HG02970 (cell line): ENCODE data around the gene STX1A.
"Not testable (repeated sequence)": the region's sequence is repeated elsewhere in the genome, so short reads cannot be mapped to it uniquely, and the experiment has no call there.

Experiments
- ATAC-seq: cut with Tn5 transposase; IDR thresholded peaks from one replicate; pipeline ENCODE4 v1.9.1; 2021; ENCODE audit warnings: mild to moderate bottlenecking, moderate library complexity, moderate number of reproducible peaks; ENCODE audit not compliant: unreplicated experiment, low FRiP score

Gene STX1A

DNA sequence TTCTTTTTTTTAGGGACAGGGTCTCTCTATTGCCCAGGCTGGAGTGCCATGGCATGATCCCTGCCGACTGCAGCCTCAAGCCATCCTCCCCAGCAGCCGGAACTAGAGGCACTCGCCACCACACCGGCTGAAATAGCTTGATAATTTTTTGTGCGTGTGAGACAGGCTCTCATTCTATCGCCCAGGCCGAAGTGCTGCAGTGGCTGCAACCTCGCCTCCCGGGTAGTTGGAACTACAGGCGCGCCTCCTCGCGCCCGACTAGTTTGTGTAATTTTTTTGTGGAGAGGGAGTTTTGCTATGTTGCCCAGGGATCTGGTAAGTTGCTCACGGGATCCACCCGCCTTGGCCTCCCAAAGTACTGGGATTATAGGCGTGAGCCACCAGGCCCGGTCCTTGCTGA, 34.2 kb downstream of the STX1A start:
- ATAC-seq = no peak

- no peak for ATAC-seq
These were observed 35.4 kb downstream of the STX1A start for GRCh38 chr7:73683788-73684693.

DNA sequence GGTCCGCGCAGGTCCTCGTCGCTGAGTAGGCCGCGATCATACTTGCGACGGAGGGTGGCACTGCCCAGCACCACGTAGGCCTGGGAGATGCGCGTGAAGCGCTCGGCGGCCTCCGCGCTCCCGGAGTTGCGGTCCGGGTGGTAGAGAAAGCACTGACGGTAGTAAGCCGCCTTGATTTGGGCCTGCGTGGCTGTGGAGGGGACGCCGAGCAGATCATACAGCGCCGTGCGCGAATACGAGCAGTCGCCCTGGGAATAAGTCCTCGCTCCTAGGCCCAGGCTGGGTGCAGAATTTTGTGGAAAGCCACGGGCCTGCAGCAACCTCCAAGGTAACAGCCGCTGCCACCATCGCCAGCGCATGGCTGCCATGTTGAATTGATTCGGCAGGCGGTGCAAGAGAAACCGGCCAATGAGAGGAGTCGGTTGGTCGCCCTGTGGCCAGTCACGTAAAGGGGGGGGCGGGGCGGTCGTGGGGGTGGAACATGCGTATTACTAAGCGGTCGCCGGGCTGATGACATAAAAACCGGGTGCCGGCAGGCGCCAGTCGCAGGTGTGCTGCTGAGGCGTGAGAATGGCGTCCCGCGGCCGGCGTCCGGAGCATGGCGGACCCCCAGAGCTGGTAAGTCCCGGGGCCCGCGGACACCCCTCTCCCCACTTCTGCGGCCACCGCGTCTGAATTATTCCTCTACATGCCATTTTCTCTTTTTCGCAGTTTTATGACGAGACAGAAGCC, 36.2 kb downstream of the STX1A start, which contains the start of the genes BUD23 and DNAJC30:
BUD23 (plus strand) TSS at position 542 of the 732 bp plus-strand sequence; CDS start at position 571, 29 bp downstream.
DNAJC30 (minus strand) TSS at position 398 of the 732 bp plus-strand sequence; CDS start at position 368, 30 bp downstream.
- peak; percentile 91 for ATAC-seq

DNA sequence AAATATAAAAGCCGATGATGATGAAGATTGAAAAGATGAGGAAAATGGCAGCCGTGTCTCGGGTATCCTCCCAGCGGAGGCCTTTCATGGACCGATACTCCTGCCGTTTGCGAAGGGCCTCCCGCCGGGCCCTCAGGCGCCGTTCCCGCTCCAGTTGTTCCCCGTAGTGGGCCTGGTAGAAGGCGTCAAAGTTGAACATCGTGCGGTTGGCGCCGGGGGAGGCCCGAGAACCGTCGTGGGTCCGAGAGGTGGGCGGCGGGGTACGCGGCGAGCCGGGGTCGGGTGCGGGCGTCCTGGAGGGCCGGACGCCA, 36.8 kb downstream of the STX1A start:
- no peak for ATAC-seq

DNA sequence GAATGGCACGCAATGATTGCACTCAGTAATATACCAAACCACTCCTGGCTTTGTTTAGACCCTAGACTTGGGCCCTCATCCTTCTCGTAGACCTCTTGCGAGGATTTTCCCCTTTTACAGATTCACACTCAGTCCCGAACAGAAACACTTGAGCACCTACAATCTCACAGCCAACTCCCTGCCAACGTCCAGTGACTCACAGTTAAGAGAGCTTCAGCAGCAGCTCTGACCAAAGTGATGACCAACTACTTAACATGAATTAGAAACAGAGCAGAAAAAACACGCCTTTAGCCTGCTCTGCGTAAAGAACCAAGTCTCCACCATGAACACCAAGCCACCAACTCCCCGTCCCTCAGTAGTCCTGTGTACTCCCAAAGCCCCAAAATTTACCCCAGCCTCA, 38.4 kb downstream of the STX1A start:
- no peak for ATAC-seq

GRCh38 chr7:73680501-73680900, 39.0 kb downstream of the STX1A start:
- ATAC-seq = no peak

DNA sequence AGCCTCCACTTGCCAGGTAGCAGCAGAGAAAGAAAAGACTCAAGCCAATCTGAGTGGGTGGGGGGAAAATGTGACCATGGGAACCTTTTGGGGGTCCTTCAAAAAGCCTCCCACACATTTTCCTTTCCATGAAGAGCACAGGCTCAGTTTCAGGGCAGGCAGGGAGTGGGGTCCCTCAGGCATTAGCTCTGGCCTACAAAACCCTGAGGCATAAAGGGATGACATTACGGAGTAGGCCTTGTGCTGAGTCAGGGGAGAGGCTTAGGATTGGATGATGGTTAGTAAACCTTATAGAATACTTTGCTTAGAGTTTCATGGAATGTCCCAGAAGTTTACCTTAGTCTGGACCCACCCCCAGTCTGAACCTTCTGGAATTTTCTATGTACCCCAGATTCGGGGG, 39.8 kb downstream of the STX1A start:
- ATAC-seq = no peak

- no peak for ATAC-seq
These were observed 40.6 kb downstream of the STX1A start for GRCh38 chr7:73678862-73679261.

- not testable (repeated sequence) for ATAC-seq
These were observed 43.4 kb downstream of the STX1A start for GRCh38 chr7:73676062-73676461.

DNA sequence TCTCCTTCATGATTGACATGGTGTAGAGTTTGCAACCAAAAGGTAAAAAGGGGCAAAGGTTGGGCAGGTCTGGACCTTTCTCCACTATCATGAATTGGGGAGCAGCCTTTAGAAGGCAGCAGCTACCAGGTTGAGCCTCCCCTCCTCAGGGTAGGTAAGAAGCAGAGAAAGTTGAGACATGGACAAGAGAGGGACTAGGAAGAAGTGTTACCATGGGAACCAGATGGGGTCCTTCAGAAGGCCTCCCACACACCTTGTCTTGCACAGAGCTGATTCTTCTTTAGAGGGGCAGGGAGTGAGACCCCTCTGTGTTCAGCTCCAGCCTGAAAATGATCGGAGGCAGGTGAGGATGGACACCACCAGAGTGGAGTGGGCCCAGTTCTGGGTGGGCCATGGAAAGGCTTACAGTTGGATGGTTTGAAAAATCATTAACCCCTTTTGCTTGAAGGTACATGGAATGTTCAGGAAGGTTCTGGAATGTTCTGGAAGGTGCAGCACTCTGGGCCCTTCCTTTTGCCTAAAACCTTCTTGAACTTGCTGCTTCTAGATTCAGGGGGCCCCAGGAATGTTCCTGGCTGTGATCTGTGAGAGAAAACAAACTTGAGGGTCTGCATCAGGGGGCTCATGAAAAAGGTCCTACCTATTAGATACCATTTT, 44.9 kb downstream of the STX1A start:
- ATAC-seq = no peak

- no peak for ATAC-seq
These were observed 47.5 kb downstream of the STX1A start for GRCh38 chr7:73671857-73672445.

DNA sequence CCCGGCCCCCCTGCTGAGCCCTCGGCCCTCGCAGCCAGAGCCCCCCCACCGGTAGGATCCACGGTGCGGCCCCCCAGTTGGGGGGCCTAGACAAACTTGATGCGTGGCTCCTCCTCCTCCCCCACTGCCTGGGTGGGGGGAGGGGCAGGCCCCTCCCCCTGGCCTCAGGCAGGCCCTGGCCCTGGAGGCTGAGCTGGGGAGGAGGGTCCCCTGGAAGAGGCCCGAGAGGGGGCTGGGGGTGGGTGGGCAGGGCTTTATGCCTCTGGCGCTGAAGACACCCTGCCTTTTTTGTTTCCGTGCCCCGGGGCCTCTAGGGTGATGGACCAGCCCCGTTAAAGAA, 48.2 kb downstream of the STX1A start:
- no peak for ATAC-seq

DNA sequence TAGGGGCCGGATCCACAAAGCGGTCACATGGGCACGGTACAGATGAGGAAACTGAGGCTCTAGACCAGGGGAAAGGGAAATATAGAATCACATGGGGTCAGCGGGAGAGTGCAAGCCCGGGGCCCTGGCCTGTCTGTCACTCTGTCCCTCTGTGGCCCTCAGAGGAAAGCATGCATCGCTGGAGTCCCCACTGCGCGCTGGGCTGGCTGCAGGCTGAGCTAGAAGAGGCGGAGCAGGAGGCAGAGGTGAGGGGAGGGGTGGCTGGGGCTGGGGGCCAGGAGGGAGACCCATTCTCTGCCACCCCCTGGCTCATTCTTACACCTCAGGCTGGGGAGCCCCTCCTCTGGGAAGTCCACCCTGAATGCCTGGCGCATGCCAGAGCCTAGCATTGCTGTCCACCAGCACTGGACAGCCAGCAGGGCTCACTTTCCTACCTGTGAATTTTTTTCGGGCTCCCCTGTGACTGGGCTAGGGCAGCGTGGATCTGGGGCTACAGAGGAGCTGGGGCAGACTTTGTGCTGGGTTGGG, 49.5 kb downstream of the STX1A start:
- no peak for ATAC-seq

DNA sequence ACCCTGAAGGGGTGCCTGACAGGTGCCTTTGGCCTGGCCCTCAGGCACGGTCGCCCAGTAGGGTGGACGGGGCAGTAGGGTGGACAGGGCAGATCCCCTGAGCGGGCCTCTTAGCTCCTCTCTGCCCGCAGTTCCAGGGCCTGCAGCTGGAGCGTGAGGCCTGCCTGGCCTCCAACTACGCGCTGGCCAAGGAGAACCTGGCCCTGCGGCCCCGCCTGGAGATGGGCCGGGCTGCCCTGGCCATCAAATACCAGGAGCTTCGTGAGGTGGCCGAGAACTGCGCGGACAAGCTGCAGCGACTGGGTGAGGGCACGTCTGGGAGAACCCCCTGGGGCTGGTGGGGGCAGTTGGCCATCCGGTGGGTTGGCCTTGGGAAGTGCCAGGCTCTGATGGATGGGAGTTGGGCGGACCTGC, 50.2 kb downstream of the STX1A start:
- no peak for ATAC-seq

DNA sequence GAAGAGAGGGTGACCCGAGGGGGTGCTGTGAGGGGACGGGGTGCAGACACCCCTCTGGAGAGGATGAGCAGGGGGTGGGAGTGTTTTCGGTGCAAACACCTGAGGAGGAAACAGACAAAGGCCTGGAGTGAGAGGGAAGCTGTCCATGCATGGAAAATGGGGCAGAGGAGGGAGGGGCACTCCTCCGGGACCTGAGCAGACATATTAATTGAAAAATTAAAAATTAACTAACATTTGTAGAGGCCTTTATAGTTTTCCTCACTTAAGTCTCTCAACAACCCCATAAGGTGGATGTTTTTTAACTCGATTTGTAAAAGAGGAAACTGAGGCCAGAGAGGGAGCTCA, 50.6 kb downstream of the STX1A start:
- ATAC-seq = no peak

- ATAC-seq = no peak
These were observed 51.2 kb downstream of the STX1A start for GRCh38 chr7:73668103-73668885.

- peak; percentile 80 for ATAC-seq
These were observed 51.9 kb downstream of the STX1A start, which contains the start of gene VPS37D for GRCh38 chr7:73667344-73668102. TSS of gene VPS37D (plus strand) at chr7:73667831. CDS start at chr7:73667959, 128 bp downstream.

GRCh38 chr7:73663033-73663432, 56.4 kb downstream of the STX1A start:
- no peak for ATAC-seq

DNA sequence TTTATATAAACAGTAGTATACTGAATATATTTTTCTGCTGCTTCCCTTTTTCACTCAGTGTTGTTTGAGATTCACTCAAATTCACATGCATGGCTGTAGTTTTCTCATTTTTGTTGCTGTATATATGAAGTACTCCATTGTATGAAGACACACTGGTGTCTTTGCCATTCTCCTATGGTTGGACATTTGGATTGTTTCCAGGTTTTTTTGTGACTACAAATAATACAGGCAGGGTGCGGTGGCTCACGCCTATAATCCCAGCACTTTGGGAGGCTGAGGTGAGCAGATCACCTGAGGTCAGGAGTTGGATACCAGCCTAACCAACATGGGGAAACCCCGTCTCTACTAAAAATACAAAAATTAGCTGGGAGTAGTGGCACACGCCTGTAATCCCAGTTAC, 58.9 kb downstream of the STX1A start:
- not testable (repeated sequence) for ATAC-seq
